ENCODE measurements around the gene TRIP6. TPM values are rescaled to one million over a fixed set of nuclear protein-coding genes. Genes with fewer than 3 reads are reported as not detected.
A peak's percentile ranks its signal among the peaks of the same experiment; 100 is the strongest.

TRIP6 gene
- total RNA-seq, 4 donors from 2014 or later: 64.5 to 122 (median 109) TPM

DNA sequence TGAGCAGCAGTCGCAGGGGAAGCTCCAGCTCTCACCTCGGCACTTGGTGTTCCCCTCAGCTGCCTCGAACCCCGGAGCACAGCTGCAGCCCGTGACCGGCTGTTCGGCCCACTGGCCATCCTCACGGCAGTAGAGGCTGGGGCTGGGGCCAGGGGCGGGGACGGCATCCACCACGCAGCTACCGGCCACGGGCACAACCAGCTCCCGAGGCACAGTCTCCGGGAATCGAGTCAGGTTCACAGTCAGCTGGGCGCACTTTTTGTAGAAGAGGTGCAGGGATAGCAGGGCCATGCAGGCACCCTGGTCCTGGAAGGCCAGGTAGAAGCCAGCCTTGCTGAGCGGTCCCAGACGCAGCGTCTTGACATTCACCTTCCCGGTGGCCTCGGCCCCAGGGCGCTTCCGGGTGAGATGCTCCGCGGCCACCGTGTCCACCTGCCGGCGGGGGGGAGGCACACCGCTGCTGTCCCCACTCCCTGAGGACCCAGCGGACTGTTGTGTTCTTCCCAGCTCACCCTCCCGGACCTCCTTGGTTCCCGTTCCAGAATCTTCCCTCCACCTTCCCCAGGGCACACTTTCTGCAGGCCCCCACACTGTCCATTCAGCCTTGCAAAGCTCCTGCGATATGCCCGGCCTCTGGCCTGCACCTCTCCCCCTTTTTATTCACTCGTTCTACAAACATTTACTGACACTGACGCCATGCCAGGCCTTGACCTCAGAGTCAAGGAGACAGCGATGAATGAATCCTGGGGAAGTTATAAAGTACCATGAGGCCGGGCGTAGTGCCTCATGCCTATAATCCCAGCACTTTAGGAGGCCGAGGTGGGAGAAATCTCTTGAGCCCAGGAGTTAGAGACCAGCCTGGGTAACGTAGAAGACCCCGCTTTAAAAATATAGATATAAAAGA is 44.7 kb upstream of the TRIP6 start:
- TF ChIP-seq, protein P1, sequence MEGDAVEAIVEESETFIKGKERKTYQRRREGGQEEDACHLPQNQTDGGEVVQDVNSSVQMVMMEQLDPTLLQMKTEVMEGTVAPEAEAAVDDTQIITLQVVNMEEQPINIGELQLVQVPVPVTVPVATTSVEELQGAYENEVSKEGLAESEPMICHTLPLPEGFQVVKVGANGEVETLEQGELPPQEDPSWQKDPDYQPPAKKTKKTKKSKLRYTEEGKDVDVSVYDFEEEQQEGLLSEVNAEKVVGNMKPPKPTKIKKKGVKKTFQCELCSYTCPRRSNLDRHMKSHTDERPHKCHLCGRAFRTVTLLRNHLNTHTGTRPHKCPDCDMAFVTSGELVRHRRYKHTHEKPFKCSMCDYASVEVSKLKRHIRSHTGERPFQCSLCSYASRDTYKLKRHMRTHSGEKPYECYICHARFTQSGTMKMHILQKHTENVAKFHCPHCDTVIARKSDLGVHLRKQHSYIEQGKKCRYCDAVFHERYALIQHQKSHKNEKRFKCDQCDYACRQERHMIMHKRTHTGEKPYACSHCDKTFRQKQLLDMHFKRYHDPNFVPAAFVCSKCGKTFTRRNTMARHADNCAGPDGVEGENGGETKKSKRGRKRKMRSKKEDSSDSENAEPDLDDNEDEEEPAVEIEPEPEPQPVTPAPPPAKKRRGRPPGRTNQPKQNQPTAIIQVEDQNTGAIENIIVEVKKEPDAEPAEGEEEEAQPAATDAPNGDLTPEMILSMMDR (IDR thresholded peaks at IDR 0.05): no peak
- no peak for TF ChIP-seq POLR2A (IDR thresholded peaks at IDR 0.05)
- no peak for DNase-seq
- no peaks in the 10 kb centered on the region for H3K9me3 ChIP-seq
- no peaks in the 10 kb centered on the region for H3K27me3 ChIP-seq
- 93 to 95% methylated on average over 20 to 22 of the region's 43 CpGs for WGBS, 2 donors
- intact Hi-C loops (cut with DNase I): no loop called here
- no peak overlapping the region for H3K27ac ChIP-seq
- H3K4me1 ChIP-seq: peaks cover 0 to 4% of the 10 kb centered on the region in 2 donors
- H3K36me3 ChIP-seq: peaks cover 28% of the 10 kb centered on the region in 2 donors
- no peak overlapping the region for H3K4me3 ChIP-seq (replicated peaks in 1 of 3)

- peaks cover 28% of the 10 kb centered on the region in 2 donors for H3K36me3 ChIP-seq
- no peak overlapping the region for H3K4me3 ChIP-seq (replicated peaks in 1 of 3)
- 71 to 74% methylated on average over 5 to 7 of the region's 7 CpGs for WGBS, 2 donors
- DNase-seq: no peak
- H3K9me3 ChIP-seq: no peaks in the 10 kb centered on the region
- intact Hi-C loops (cut with DNase I): no loop called here
- no peaks in the 10 kb centered on the region for H3K27me3 ChIP-seq
- H3K4me1 ChIP-seq: peaks cover 0 to 7% of the 10 kb centered on the region in 2 donors
- no peak for TF ChIP-seq POLR2A (IDR thresholded peaks at IDR 0.05)
- TF ChIP-seq, protein P1 (IDR thresholded peaks at IDR 0.05): no peak
- no peak overlapping the region for H3K27ac ChIP-seq
These were observed 44.1 kb upstream of the TRIP6 start for GRCh38 chr7:100823140-100823525.

DNA sequence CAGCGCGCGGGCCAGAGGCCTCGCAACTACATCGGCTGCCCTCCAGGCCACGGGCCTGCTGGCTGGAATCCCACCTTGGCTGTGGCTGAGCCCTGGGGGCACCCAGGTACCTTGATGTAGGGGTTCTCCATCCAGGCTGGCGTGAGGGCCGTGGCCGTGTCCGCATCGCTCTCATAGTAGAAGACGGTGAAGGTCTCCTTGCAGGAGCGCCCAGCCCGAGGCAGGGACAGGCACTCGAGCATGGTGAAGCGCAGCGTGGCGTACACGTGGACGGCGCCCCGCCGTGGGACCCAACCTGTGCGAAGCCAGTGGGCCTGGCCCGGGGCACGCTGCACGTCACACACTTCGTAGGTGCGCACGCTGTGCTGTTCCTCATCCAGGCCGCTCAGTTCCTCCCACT is 43.7 kb upstream of the TRIP6 start:
- no peak overlapping the region for H3K27ac ChIP-seq
- intact Hi-C loops (cut with DNase I): no loop called here
- H3K4me1 ChIP-seq: peaks cover 0 to 9% of the 10 kb centered on the region in 2 donors
- no peak for TF ChIP-seq POLR2A (IDR thresholded peaks at IDR 0.05)
- WGBS, 2 donors: 92 to 97% methylated on average over 24 to 31 of the region's 31 CpGs
- no peaks in the 10 kb centered on the region for H3K9me3 ChIP-seq
- H3K36me3 ChIP-seq: peaks cover 24 to 27% of the 10 kb centered on the region in 2 donors
- H3K4me3 ChIP-seq (replicated peaks in 1 of 3): no peak overlapping the region
- DNase-seq: no peak
- H3K27me3 ChIP-seq: no peaks in the 10 kb centered on the region

GRCh38 chr7:100824499-100825214 is 42.5 kb upstream of the TRIP6 start:
- intact Hi-C loops (cut with DNase I): no loop called here
- TF ChIP-seq, protein P1 (IDR thresholded peaks at IDR 0.05): no peak
- no peak for TF ChIP-seq POLR2A (IDR thresholded peaks at IDR 0.05)
- no peak for DNase-seq
- Histone ChIP-seq H3K36me3 (peaks cover 13 to 20% of the 10 kb centered on the region in 2 donors), H3K27me3 (no peaks in the 10 kb centered on the region), H3K4me3 (replicated peaks in 1 of 3) (peak overlapping the region in 1 of 3 donors; percentile 73), H3K4me1 (peaks cover 0 to 9% of the 10 kb centered on the region in 2 donors), H3K27ac (no peak overlapping the region), H3K9me3 (no peaks in the 10 kb centered on the region)
- WGBS, 2 donors: 58 to 60% methylated on average over 17 of the region's 18 CpGs

DNA sequence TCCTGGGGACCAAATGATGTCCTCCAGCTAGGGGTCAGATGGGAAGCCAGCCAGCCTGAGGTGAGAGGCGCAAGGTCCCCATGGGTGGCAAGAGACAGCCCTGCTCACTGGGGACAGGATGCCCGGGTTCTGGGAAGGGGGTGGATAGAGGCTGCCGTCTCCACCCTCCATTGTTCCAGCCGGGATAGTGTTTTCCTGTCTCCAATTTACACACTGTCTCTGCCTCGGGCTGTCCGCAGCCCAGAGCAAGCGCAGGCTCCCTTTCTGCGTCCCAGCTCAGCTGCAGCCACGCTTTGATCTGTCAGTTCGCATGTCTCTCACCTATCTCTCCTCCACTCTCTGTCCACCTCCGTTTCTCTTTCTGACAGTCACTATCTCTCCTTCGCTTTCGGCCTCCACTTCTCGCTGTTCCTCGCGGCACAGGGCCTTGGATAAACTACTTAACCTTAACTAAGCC is 41.9 kb upstream of the TRIP6 start:
- DNase-seq: peak in 1 of 2 donors; percentile 13

More for the DNA sequence above, 41.9 kb upstream of the TRIP6 start:
- Histone ChIP-seq H3K9me3 (no peaks in the 10 kb centered on the region), H3K4me1 (peaks cover 0 to 9% of the 10 kb centered on the region in 2 donors), H3K4me3 (replicated peaks in 1 of 3) (peak overlapping the region in 1 of 3 donors; percentile 73), H3K36me3 (peaks cover 8 to 15% of the 10 kb centered on the region in 2 donors), H3K27ac (peak overlapping the region in 2 of 3 donors; percentile 23 to 24), H3K27me3 (no peaks in the 10 kb centered on the region)
- TF ChIP-seq POLR2A (IDR thresholded peaks at IDR 0.05): no peak
- TF ChIP-seq, protein P1 (IDR thresholded peaks at IDR 0.05): no peak
- intact Hi-C loops (cut with DNase I): no loop called here
- WGBS, 2 donors: 52 to 62% methylated on average over 16 of the region's 16 CpGs
